Fibroblast of lung (primary cell): ENCODE measurements around the gene CCDC86.

Experiments
- CTCF ChIP-seq, 2 donors: IDR thresholded peaks in 1 of 2; conservative IDR thresholded peaks in 1 of 2; 1 replicate in 1 of 2; 2 replicates in 1 of 2; pipeline ENCODE4 v1.5.1; 2011 to 2012; ENCODE audit warnings: low read length in 2 of 2, control low read depth in 1 of 2, inconsistent platforms in 1 of 2, low read depth in 1 of 2, mild to moderate bottlenecking in 1 of 2
- EZH2 ChIP-seq: IDR thresholded peaks from 2 replicates; pipeline ENCODE4 v1.5.1; 2012; ENCODE audit warnings: low read length, control low read depth, mild to moderate bottlenecking; ENCODE audit errors: missing control alignments

- no peak for TF ChIP-seq CTCF (conservative IDR thresholded peaks at IDR 0.05 in 1 of 2, IDR thresholded peaks at IDR 0.05 in 1 of 2; ENCODE audit: low read depth in 1 of 2, low read length in 2 of 2)
- TF ChIP-seq EZH2: no peak
These were observed 32.8 kb downstream of the CCDC86 start for GRCh38 chr11:60874421-60875365.
